Liver (tissue), 3 donors: ENCODE measurements around the gene PPL.

Experiments used
- EGR1 ChIP-seq, 2 donors: IDR thresholded peaks; 2 replicates each; pipeline ENCODE4 v1.6.1; 2016 to 2018; ENCODE audit warnings: antibody characterized with exemption in 2 of 2, low read depth in 2 of 2
- JUND ChIP-seq, 2 donors: IDR thresholded peaks; 2 replicates each; pipeline ENCODE4 v1.6.1; 2016; ENCODE audit warnings: antibody characterized with exemption in 2 of 2
- RAD21 ChIP-seq, 2 donors: IDR thresholded peaks; 2 replicates each; pipeline ENCODE4 v1.6.1; 2016; ENCODE audit warnings: antibody characterized with exemption in 2 of 2, mild to moderate bottlenecking in 2 of 2
- TAF1 ChIP-seq: conservative IDR thresholded peaks from 2 replicates; pipeline ENCODE4 v1.6.1; 2016; ENCODE audit warnings: antibody characterized with exemption, mild to moderate bottlenecking
- YY1 ChIP-seq: IDR thresholded peaks from 2 replicates; pipeline ENCODE4 v1.6.1; 2016; ENCODE audit warnings: antibody characterized with exemption, mild to moderate bottlenecking
- TF ChIP-seq, protein P1 (sequence below): fragments of 150-350 bp; IDR thresholded peaks from 2 replicates; pipeline ENCODE4 v1.5.1; 2017; ENCODE audit warnings: improper control_type of control experiment, low read depth, low read length; ENCODE audit not compliant: missing input control
- TF ChIP-seq, protein P2 (sequence below): IDR thresholded peaks from 2 replicates; pipeline ENCODE4 v1.6.1; 2016; ENCODE audit warnings: antibody characterized with exemption
- TF ChIP-seq, protein P3 (sequence below): IDR thresholded peaks from 2 replicates; pipeline ENCODE4 v1.6.1; 2016; ENCODE audit warnings: antibody characterized with exemption
- donor health status: healthy.
- donor health status: healthy.

DNA sequence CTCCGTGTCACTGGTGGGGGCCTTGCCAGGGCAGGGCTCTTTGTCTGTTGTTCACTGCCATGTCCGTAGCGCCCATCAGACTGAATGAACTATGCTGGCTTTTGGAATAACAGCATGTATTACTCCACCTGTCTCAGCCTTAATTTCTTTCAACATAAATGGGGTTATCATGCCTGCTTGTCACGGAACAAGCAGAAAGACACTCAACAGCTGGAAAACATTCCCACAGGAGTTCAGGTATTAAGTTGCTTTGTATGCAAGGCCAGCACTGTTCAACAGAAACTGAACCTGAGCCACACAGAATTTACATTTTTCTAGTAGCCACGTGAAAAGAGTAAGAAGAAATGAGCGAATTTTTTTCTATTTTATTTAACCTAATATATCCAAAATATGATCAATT, 13.1 kb downstream of the PPL start:
- TF ChIP-seq RAD21 (IDR thresholded peaks at IDR 0.05) = no peak
- no peak for TF ChIP-seq YY1
- TF ChIP-seq, protein P1, sequence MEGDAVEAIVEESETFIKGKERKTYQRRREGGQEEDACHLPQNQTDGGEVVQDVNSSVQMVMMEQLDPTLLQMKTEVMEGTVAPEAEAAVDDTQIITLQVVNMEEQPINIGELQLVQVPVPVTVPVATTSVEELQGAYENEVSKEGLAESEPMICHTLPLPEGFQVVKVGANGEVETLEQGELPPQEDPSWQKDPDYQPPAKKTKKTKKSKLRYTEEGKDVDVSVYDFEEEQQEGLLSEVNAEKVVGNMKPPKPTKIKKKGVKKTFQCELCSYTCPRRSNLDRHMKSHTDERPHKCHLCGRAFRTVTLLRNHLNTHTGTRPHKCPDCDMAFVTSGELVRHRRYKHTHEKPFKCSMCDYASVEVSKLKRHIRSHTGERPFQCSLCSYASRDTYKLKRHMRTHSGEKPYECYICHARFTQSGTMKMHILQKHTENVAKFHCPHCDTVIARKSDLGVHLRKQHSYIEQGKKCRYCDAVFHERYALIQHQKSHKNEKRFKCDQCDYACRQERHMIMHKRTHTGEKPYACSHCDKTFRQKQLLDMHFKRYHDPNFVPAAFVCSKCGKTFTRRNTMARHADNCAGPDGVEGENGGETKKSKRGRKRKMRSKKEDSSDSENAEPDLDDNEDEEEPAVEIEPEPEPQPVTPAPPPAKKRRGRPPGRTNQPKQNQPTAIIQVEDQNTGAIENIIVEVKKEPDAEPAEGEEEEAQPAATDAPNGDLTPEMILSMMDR = no peak
- no peak for TF ChIP-seq EGR1 (IDR thresholded peaks at IDR 0.05; ENCODE audit: low read depth in 2 of 2)
- TF ChIP-seq, protein P2, sequence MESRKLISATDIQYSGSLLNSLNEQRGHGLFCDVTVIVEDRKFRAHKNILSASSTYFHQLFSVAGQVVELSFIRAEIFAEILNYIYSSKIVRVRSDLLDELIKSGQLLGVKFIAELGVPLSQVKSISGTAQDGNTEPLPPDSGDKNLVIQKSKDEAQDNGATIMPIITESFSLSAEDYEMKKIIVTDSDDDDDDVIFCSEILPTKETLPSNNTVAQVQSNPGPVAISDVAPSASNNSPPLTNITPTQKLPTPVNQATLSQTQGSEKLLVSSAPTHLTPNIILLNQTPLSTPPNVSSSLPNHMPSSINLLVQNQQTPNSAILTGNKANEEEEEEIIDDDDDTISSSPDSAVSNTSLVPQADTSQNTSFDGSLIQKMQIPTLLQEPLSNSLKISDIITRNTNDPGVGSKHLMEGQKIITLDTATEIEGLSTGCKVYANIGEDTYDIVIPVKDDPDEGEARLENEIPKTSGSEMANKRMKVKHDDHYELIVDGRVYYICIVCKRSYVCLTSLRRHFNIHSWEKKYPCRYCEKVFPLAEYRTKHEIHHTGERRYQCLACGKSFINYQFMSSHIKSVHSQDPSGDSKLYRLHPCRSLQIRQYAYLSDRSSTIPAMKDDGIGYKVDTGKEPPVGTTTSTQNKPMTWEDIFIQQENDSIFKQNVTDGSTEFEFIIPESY = no peak
- TF ChIP-seq, protein P3, sequence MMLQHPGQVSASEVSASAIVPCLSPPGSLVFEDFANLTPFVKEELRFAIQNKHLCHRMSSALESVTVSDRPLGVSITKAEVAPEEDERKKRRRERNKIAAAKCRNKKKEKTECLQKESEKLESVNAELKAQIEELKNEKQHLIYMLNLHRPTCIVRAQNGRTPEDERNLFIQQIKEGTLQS = no peak
- no peak for TF ChIP-seq JUND (IDR thresholded peaks at IDR 0.05)
- TF ChIP-seq TAF1 = no peak
